B cell (primary cell): Measurements from ENCODE around the gene HECTD2.

ENCODE experiments used
- EZH2 ChIP-seq: IDR thresholded peaks from 2 replicates; pipeline ENCODE4 v1.6.1; 2012; ENCODE audit warnings: borderline replicate concordance, low read depth, mild to moderate bottlenecking, moderate library complexity, low read length; ENCODE audit not compliant: insufficient read depth, poor library complexity, severe bottlenecking
- TF ChIP-seq, protein P1 (sequence below): fragments of 200-600 bp; IDR thresholded peaks from one replicate; pipeline ENCODE4 v1.8.0; 2022; ENCODE audit warnings: antibody characterized with exemption, mild to moderate bottlenecking

DNA sequence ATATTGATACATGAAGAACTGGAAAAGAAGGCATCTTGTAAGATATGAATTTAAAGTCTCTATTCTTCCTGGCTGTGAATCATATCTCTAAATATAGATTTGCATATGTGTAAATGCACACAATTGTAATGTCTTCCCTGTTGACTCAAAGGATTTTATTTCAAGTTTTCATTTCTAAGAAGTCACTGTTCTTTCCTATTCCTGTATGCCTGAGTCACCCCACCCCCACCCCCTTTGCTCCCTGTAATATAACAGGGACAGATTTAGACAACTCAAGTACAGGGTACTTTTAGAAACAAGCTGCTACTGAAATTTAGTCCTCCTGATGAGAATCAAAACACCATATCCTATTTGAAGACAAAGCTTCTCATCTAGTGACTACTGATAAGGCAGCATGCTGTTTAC lies 43.0 kb upstream of the HECTD2 start:
- TF ChIP-seq, protein P1, sequence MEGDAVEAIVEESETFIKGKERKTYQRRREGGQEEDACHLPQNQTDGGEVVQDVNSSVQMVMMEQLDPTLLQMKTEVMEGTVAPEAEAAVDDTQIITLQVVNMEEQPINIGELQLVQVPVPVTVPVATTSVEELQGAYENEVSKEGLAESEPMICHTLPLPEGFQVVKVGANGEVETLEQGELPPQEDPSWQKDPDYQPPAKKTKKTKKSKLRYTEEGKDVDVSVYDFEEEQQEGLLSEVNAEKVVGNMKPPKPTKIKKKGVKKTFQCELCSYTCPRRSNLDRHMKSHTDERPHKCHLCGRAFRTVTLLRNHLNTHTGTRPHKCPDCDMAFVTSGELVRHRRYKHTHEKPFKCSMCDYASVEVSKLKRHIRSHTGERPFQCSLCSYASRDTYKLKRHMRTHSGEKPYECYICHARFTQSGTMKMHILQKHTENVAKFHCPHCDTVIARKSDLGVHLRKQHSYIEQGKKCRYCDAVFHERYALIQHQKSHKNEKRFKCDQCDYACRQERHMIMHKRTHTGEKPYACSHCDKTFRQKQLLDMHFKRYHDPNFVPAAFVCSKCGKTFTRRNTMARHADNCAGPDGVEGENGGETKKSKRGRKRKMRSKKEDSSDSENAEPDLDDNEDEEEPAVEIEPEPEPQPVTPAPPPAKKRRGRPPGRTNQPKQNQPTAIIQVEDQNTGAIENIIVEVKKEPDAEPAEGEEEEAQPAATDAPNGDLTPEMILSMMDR, result no peak
- TF ChIP-seq EZH2, result no peak
